ENCODE measurements around the gene GUCA1C.

Gene GUCA1C

GRCh38 chr3:108909799-108910198, 43.9 kb downstream of the GUCA1C start:
- no peaks in the 10 kb centered on the region for H3K4me1 ChIP-seq (ENCODE audit: control insufficient read depth in 1 of 2, insufficient read depth in 2 of 2, low read length in 2 of 2)
- H3K27me3 ChIP-seq (ENCODE audit: control insufficient read depth in 1 of 2, insufficient read depth in 2 of 2, low read length in 2 of 2) = no peaks in the 10 kb centered on the region
- no peak overlapping the region for H3K9ac ChIP-seq (ENCODE audit: low read depth in 1 of 2, low read length in 2 of 2)
- no peaks in the 10 kb centered on the region for H3K36me3 ChIP-seq (ENCODE audit: control insufficient read depth in 1 of 2, insufficient read depth in 2 of 2, low read length in 2 of 2)
- H3K9me3 ChIP-seq (ENCODE audit: control insufficient read depth in 1 of 2, low read length in 2 of 2) = no peaks in the 10 kb centered on the region
- no peak overlapping the region for H3K4me3 ChIP-seq (ENCODE audit: low read depth in 1 of 2, low read length in 2 of 2)
- H3K27ac ChIP-seq (ENCODE audit: low read depth, low read length) = no peak overlapping the region

DNA sequence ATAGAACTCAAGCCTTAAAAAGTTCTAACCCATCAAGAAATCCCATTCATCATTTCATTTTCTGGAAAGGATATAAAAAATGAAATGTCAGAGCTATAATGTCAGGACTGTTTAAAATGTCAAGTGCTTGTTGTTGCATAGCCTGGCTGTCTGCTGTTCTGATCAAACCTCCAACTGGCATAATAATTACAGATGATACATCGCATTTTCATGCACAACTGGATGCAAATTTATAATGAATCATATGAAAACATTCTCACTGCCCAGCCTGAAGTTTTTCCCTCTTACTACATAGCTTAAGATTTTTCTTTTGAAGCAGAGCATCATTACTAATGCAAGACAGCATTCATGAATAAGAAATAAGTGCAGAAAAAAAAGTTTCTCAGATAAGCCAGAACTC, 46.5 kb downstream of the GUCA1C start:
- Histone ChIP-seq H3K4me1 (ENCODE audit: control insufficient read depth in 1 of 2, insufficient read depth in 2 of 2, low read length in 2 of 2) (no peaks in the 10 kb centered on the region), H3K27me3 (ENCODE audit: control insufficient read depth in 1 of 2, insufficient read depth in 2 of 2, low read length in 2 of 2) (no peaks in the 10 kb centered on the region), H3K4me3 (ENCODE audit: low read depth in 1 of 2, low read length in 2 of 2) (no peak overlapping the region), H3K9me3 (ENCODE audit: control insufficient read depth in 1 of 2, low read length in 2 of 2) (no peaks in the 10 kb centered on the region), H3K36me3 (ENCODE audit: control insufficient read depth in 1 of 2, insufficient read depth in 2 of 2, low read length in 2 of 2) (no peaks in the 10 kb centered on the region), H3K27ac (ENCODE audit: low read depth, low read length) (no peak overlapping the region), H3K9ac (ENCODE audit: low read depth in 1 of 2, low read length in 2 of 2) (no peak overlapping the region)

GRCh38 chr3:108899530-108899929, 54.1 kb downstream of the GUCA1C start:
- H3K36me3 ChIP-seq (ENCODE audit: control insufficient read depth in 1 of 2, insufficient read depth in 2 of 2, low read length in 2 of 2) = no peaks in the 10 kb centered on the region
- no peaks in the 10 kb centered on the region for H3K4me1 ChIP-seq (ENCODE audit: control insufficient read depth in 1 of 2, insufficient read depth in 2 of 2, low read length in 2 of 2)
- H3K9me3 ChIP-seq (ENCODE audit: control insufficient read depth in 1 of 2, low read length in 2 of 2) = no peaks in the 10 kb centered on the region
- no peaks in the 10 kb centered on the region for H3K27me3 ChIP-seq (ENCODE audit: control insufficient read depth in 1 of 2, insufficient read depth in 2 of 2, low read length in 2 of 2)
- H3K27ac ChIP-seq (ENCODE audit: low read depth, low read length) = no peak overlapping the region
- no peak overlapping the region for H3K4me3 ChIP-seq (ENCODE audit: low read depth in 1 of 2, low read length in 2 of 2)
- no peak overlapping the region for H3K9ac ChIP-seq (ENCODE audit: low read depth in 1 of 2, low read length in 2 of 2)

GRCh38 chr3:108897883-108898282, 55.8 kb downstream of the GUCA1C start:
- H3K27ac ChIP-seq (ENCODE audit: low read depth, low read length) = no peak overlapping the region
- H3K4me3 ChIP-seq (ENCODE audit: low read depth in 1 of 2, low read length in 2 of 2) = no peak overlapping the region
- H3K9me3 ChIP-seq (ENCODE audit: control insufficient read depth in 1 of 2, low read length in 2 of 2) = no peaks in the 10 kb centered on the region
- no peaks in the 10 kb centered on the region for H3K4me1 ChIP-seq (ENCODE audit: control insufficient read depth in 1 of 2, insufficient read depth in 2 of 2, low read length in 2 of 2)
- H3K9ac ChIP-seq (ENCODE audit: low read depth in 1 of 2, low read length in 2 of 2) = no peak overlapping the region
- no peaks in the 10 kb centered on the region for H3K36me3 ChIP-seq (ENCODE audit: control insufficient read depth in 1 of 2, insufficient read depth in 2 of 2, low read length in 2 of 2)
- H3K27me3 ChIP-seq (ENCODE audit: control insufficient read depth in 1 of 2, insufficient read depth in 2 of 2, low read length in 2 of 2) = no peaks in the 10 kb centered on the region

- no peaks in the 10 kb centered on the region for H3K36me3 ChIP-seq (ENCODE audit: control insufficient read depth in 1 of 2, insufficient read depth in 2 of 2, low read length in 2 of 2)
- no peak overlapping the region for H3K27ac ChIP-seq (ENCODE audit: low read depth, low read length)
- H3K4me3 ChIP-seq (ENCODE audit: low read depth in 1 of 2, low read length in 2 of 2) = no peak overlapping the region
These were observed 58.7 kb downstream of the GUCA1C start for GRCh38 chr3:108894981-108895380.

DNA sequence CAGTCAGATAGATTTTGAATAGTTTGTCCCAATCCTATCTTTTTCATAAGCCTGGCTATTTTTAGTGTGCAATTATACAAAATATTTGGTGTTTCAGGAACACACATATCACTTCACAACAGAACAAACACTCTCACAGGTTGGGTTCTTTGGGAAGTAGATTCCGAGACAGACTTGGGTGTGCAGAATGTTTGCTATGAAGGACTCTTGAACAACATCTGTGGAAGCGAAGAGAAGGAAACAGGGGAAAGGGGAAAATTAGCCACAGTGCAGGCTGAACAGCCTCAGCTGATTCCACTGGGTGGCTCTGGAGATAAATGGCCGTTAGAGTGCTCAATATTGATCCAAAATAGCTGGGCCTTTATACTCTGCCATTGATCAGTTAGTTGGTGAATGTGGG, 61.8 kb downstream of the GUCA1C start:
- no peaks in the 10 kb centered on the region for H3K4me1 ChIP-seq (ENCODE audit: control insufficient read depth in 1 of 2, insufficient read depth in 2 of 2, low read length in 2 of 2)
- H3K9me3 ChIP-seq (ENCODE audit: control insufficient read depth in 1 of 2, low read length in 2 of 2) = no peaks in the 10 kb centered on the region
- H3K4me3 ChIP-seq (ENCODE audit: low read depth in 1 of 2, low read length in 2 of 2) = no peak overlapping the region
- H3K9ac ChIP-seq (ENCODE audit: low read depth in 1 of 2, low read length in 2 of 2) = no peak overlapping the region
- no peak overlapping the region for H3K27ac ChIP-seq (ENCODE audit: low read depth, low read length)
- no peaks in the 10 kb centered on the region for H3K36me3 ChIP-seq (ENCODE audit: control insufficient read depth in 1 of 2, insufficient read depth in 2 of 2, low read length in 2 of 2)
- H3K27me3 ChIP-seq (ENCODE audit: control insufficient read depth in 1 of 2, insufficient read depth in 2 of 2, low read length in 2 of 2) = no peaks in the 10 kb centered on the region

More at GRCh38 chr3:108894981-108895380, 58.7 kb downstream of the GUCA1C start:
- no peaks in the 10 kb centered on the region for H3K27me3 ChIP-seq (ENCODE audit: control insufficient read depth in 1 of 2, insufficient read depth in 2 of 2, low read length in 2 of 2)
- H3K9me3 ChIP-seq (ENCODE audit: control insufficient read depth in 1 of 2, low read length in 2 of 2) = no peaks in the 10 kb centered on the region
- H3K4me1 ChIP-seq (ENCODE audit: control insufficient read depth in 1 of 2, insufficient read depth in 2 of 2, low read length in 2 of 2) = no peaks in the 10 kb centered on the region
- H3K9ac ChIP-seq (ENCODE audit: low read depth in 1 of 2, low read length in 2 of 2) = no peak overlapping the region

- Histone ChIP-seq H3K9me3 (ENCODE audit: control insufficient read depth in 1 of 2, low read length in 2 of 2) (no peaks in the 10 kb centered on the region), H3K27me3 (ENCODE audit: control insufficient read depth in 1 of 2, insufficient read depth in 2 of 2, low read length in 2 of 2) (no peaks in the 10 kb centered on the region), H3K9ac (ENCODE audit: low read depth in 1 of 2, low read length in 2 of 2) (no peak overlapping the region), H3K4me1 (ENCODE audit: control insufficient read depth in 1 of 2, insufficient read depth in 2 of 2, low read length in 2 of 2) (no peaks in the 10 kb centered on the region), H3K27ac (ENCODE audit: low read depth, low read length) (no peak overlapping the region), H3K36me3 (ENCODE audit: control insufficient read depth in 1 of 2, insufficient read depth in 2 of 2, low read length in 2 of 2) (no peaks in the 10 kb centered on the region), H3K4me3 (ENCODE audit: low read depth in 1 of 2, low read length in 2 of 2) (no peak overlapping the region)
These were observed 65.9 kb downstream of the GUCA1C start for GRCh38 chr3:108887777-108888176.

DNA sequence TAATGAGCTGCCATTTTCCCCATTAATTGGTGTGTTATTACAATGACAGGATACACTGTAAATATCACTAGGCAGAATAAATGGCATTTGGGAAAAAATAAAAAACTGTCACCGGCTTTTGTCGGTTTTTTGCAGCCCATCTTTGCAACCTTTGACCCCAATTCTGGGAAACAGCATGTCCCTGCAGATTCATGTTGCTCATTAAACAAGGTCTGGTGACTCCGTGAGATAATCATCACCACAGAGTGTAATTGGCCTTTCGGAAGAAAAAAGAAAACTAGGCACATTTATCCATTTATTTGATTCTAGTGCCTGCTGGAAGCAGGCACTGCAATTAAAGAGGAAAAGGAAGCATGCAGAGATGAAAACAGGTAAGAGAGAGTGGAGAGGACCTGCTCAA, 66.6 kb downstream of the GUCA1C start:
- H3K27ac ChIP-seq (ENCODE audit: low read depth, low read length) = no peak overlapping the region
- H3K9me3 ChIP-seq (ENCODE audit: control insufficient read depth in 1 of 2, low read length in 2 of 2) = no peaks in the 10 kb centered on the region

GRCh38 chr3:108883373-108883772, 70.3 kb downstream of the GUCA1C start:
- Histone ChIP-seq H3K4me1 (ENCODE audit: control insufficient read depth in 1 of 2, insufficient read depth in 2 of 2, low read length in 2 of 2) (no peaks in the 10 kb centered on the region), H3K36me3 (ENCODE audit: control insufficient read depth in 1 of 2, insufficient read depth in 2 of 2, low read length in 2 of 2) (no peaks in the 10 kb centered on the region), H3K9me3 (ENCODE audit: control insufficient read depth in 1 of 2, low read length in 2 of 2) (no peaks in the 10 kb centered on the region), H3K27ac (ENCODE audit: low read depth, low read length) (no peak overlapping the region), H3K4me3 (ENCODE audit: low read depth in 1 of 2, low read length in 2 of 2) (no peak overlapping the region), H3K9ac (ENCODE audit: low read depth in 1 of 2, low read length in 2 of 2) (no peak overlapping the region), H3K27me3 (ENCODE audit: control insufficient read depth in 1 of 2, insufficient read depth in 2 of 2, low read length in 2 of 2) (no peaks in the 10 kb centered on the region)

More for the DNA sequence above, 66.6 kb downstream of the GUCA1C start:
- Histone ChIP-seq H3K4me1 (ENCODE audit: control insufficient read depth in 1 of 2, insufficient read depth in 2 of 2, low read length in 2 of 2) (no peaks in the 10 kb centered on the region), H3K36me3 (ENCODE audit: control insufficient read depth in 1 of 2, insufficient read depth in 2 of 2, low read length in 2 of 2) (no peaks in the 10 kb centered on the region), H3K27me3 (ENCODE audit: control insufficient read depth in 1 of 2, insufficient read depth in 2 of 2, low read length in 2 of 2) (no peaks in the 10 kb centered on the region), H3K4me3 (ENCODE audit: low read depth in 1 of 2, low read length in 2 of 2) (no peak overlapping the region), H3K9ac (ENCODE audit: low read depth in 1 of 2, low read length in 2 of 2) (no peak overlapping the region)

GRCh38 chr3:108882762-108883161, 70.9 kb downstream of the GUCA1C start:
- no peaks in the 10 kb centered on the region for H3K9me3 ChIP-seq (ENCODE audit: control insufficient read depth in 1 of 2, low read length in 2 of 2)
- no peak overlapping the region for H3K4me3 ChIP-seq (ENCODE audit: low read depth in 1 of 2, low read length in 2 of 2)
- H3K4me1 ChIP-seq (ENCODE audit: control insufficient read depth in 1 of 2, insufficient read depth in 2 of 2, low read length in 2 of 2) = no peaks in the 10 kb centered on the region
- no peak overlapping the region for H3K9ac ChIP-seq (ENCODE audit: low read depth in 1 of 2, low read length in 2 of 2)
- H3K27me3 ChIP-seq (ENCODE audit: control insufficient read depth in 1 of 2, insufficient read depth in 2 of 2, low read length in 2 of 2) = no peaks in the 10 kb centered on the region
- H3K36me3 ChIP-seq (ENCODE audit: control insufficient read depth in 1 of 2, insufficient read depth in 2 of 2, low read length in 2 of 2) = no peaks in the 10 kb centered on the region
- no peak overlapping the region for H3K27ac ChIP-seq (ENCODE audit: low read depth, low read length)

DNA sequence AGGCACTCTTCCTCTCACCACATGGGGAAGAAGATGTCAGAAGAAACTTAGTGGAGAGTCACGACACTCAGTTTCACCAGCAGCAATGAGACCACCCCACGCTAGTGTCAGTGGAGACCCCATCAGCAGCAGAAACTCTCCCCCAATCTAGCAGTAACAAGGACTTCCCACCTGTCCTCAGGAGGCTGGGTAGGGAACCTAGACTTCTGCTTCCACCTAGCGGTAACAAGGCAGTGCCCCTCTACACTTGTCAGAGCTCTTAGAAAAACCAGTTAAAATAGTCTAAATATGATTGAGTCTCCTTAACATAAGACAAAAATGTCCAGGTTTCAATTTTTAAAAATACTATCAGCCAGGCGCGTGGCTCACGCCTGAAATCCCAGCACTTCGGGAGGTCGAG, 73.8 kb downstream of the GUCA1C start:
- H3K9me3 ChIP-seq (ENCODE audit: control insufficient read depth in 1 of 2, low read length in 2 of 2) = no peaks in the 10 kb centered on the region
- H3K36me3 ChIP-seq (ENCODE audit: control insufficient read depth in 1 of 2, insufficient read depth in 2 of 2, low read length in 2 of 2) = no peaks in the 10 kb centered on the region

More for the DNA sequence above, 73.8 kb downstream of the GUCA1C start:
- Histone ChIP-seq H3K4me1 (ENCODE audit: control insufficient read depth in 1 of 2, insufficient read depth in 2 of 2, low read length in 2 of 2) (no peaks in the 10 kb centered on the region), H3K27ac (ENCODE audit: low read depth, low read length) (no peak overlapping the region), H3K4me3 (ENCODE audit: low read depth in 1 of 2, low read length in 2 of 2) (no peak overlapping the region), H3K27me3 (ENCODE audit: control insufficient read depth in 1 of 2, insufficient read depth in 2 of 2, low read length in 2 of 2) (no peaks in the 10 kb centered on the region), H3K9ac (ENCODE audit: low read depth in 1 of 2, low read length in 2 of 2) (no peak overlapping the region)
